GM23338 (cell line): ENCODE results near the gene KAT2B. TPM values are rescaled to one million over a fixed set of nuclear protein-coding genes. Genes with fewer than 3 reads are reported as not detected.

Source experiments
- ATAC-seq: fragments of 200-7000 bp; cut with Tn5 transposase; 3 replicates; pipeline ENCODE4 v1.9.1; 2020
- DNase-seq: peaks from one replicate; pipeline ENCODE4 v3.0.0-alpha.2; 2015; ENCODE audit warnings: low spot score
- H2AFZ ChIP-seq: fragments of 200-600 bp; sonication (generic); 2 replicates; pipeline ENCODE4 v1.8.0; 2016; ENCODE audit warnings: antibody characterized with exemption, mild to moderate bottlenecking, moderate library complexity
- H3F3A ChIP-seq: fragments of 200-600 bp; sonication (generic); replicated peaks from 2 replicates; pipeline ENCODE4 v1.8.0; 2017; ENCODE audit warnings: antibody characterized with exemption, mixed run types, low read depth
- H3K27ac ChIP-seq: fragments of 200-600 bp; sonication (generic); 2 replicates; pipeline ENCODE4 v1.6.1; 2016; ENCODE audit warnings: low read depth
- H3K27me3 ChIP-seq: fragments of 200-600 bp; sonication (generic); 2 replicates; pipeline ENCODE4 v1.8.0; 2016; ENCODE audit warnings: mild to moderate bottlenecking, mixed run types, moderate library complexity; ENCODE audit not compliant: insufficient read depth
- H3K36me3 ChIP-seq: fragments of 200-600 bp; sonication (generic); 2 replicates; pipeline ENCODE4 v1.8.0; 2016; ENCODE audit warnings: mild to moderate bottlenecking; ENCODE audit not compliant: insufficient read depth
- H3K4me1 ChIP-seq: fragments of 200-600 bp; sonication (generic); 2 replicates; pipeline ENCODE4 v1.8.0; 2016; ENCODE audit warnings: mild to moderate bottlenecking, moderate library complexity; ENCODE audit not compliant: insufficient read depth
- H3K4me2 ChIP-seq: fragments of 200-600 bp; sonication (generic); 2 replicates; pipeline ENCODE4 v1.7.1; 2017; ENCODE audit warnings: mixed run types
- H3K4me3 ChIP-seq: fragments of 200-600 bp; sonication (generic); 2 replicates; pipeline ENCODE4 v1.6.1; 2016; ENCODE audit warnings: mixed run types
- H3K79me2 ChIP-seq: fragments of 200-600 bp; sonication (generic); replicated peaks from 2 replicates; pipeline ENCODE4 v1.8.0; 2017; ENCODE audit warnings: mild to moderate bottlenecking; ENCODE audit not compliant: insufficient read depth
- H3K9me2 ChIP-seq: fragments of 200-600 bp; sonication (generic); 2 replicates; pipeline ENCODE4 v1.8.0; 2017; ENCODE audit not compliant: insufficient read depth
- H4K20me1 ChIP-seq: fragments of 200-600 bp; sonication (generic); replicated peaks from 2 replicates; pipeline ENCODE4 v1.8.0; 2017; ENCODE audit warnings: mild to moderate bottlenecking; ENCODE audit not compliant: insufficient read depth
- H3K27ac Mint-ChIP-seq: 2 replicates; pipeline ENCODE4 v1.8.0; 2020; ENCODE audit warnings: inconsistent platforms, mild to moderate bottlenecking, moderate library complexity, mixed read lengths
- H3K27me3 Mint-ChIP-seq: 3 replicates; pipeline ENCODE4 v1.8.0; 2022; ENCODE audit warnings: low read depth, mild to moderate bottlenecking, moderate library complexity, mixed read lengths, inconsistent platforms; ENCODE audit not compliant: insufficient read depth, poor library complexity
- H3K36me3 Mint-ChIP-seq: 3 replicates; pipeline ENCODE4 v1.8.0; 2021; ENCODE audit warnings: low read depth, mild to moderate bottlenecking, inconsistent platforms, moderate library complexity, mixed read lengths
- H3K4me1 Mint-ChIP-seq: 3 replicates; pipeline ENCODE4 v1.8.0; 2020; ENCODE audit warnings: mild to moderate bottlenecking, inconsistent platforms, mixed read lengths
- H3K4me3 Mint-ChIP-seq: 3 replicates; pipeline ENCODE4 v1.8.0; 2021; ENCODE audit warnings: moderate library complexity, mild to moderate bottlenecking, inconsistent platforms, mixed read lengths
- H3K9me3 Mint-ChIP-seq: 3 replicates; pipeline ENCODE4 v1.8.0; 2020; ENCODE audit warnings: moderate library complexity, mild to moderate bottlenecking, inconsistent platforms, mixed read lengths
- CREB1 ChIP-seq: fragments of 250-450 bp; sonication (Bioruptor Pico); IDR thresholded peaks from 2 replicates; pipeline ENCODE4 v1.5.0; 2020; ENCODE audit warnings: low read depth, mild to moderate bottlenecking, moderate library complexity
- CTCF ChIP-seq, 2 experiments: fragments of 200-600 bp in 1 of 2; sonication (generic) in 1 of 2; conservative IDR thresholded peaks; 2 replicates each; pipeline versions ENCODE4 v1.5.1 to v1.6.1; 2016 to 2017; ENCODE audit warnings: antibody characterized with exemption in 2 of 2, low read depth in 2 of 2, mild to moderate bottlenecking in 2 of 2, moderate library complexity in 1 of 2
- EZH2 ChIP-seq: fragments of 200-600 bp; sonication (generic); IDR thresholded peaks from one replicate; pipeline ENCODE4 v1.8.0; 2017; ENCODE audit warnings: antibody characterized with exemption, mild to moderate bottlenecking, low read depth; ENCODE audit not compliant: unreplicated experiment
- ZNF114 ChIP-seq: fragments of 250-450 bp; sonication (Bioruptor Pico); IDR thresholded peaks from 2 replicates; pipeline ENCODE4 v1.5.0; 2020; ENCODE audit warnings: mild to moderate bottlenecking, moderate library complexity
- ZNF331 ChIP-seq: fragments of 250-450 bp; sonication (Bioruptor Pico); IDR thresholded peaks from 2 replicates; pipeline ENCODE4 v1.5.0; 2020; ENCODE audit warnings: low read depth, mild to moderate bottlenecking, moderate library complexity
- polyA plus RNA-seq: library from polyadenylated mRNA; unstranded; fragments of >200 nt; fragmentation: Nextera tagmentation; extraction: Ambion mirVana; gene quantifications from 2 replicates; pipeline ENCODE4 v1.2.1, GENCODE V29; 2016
- total RNA-seq: library from RNA; depleted of rRNA; stranded (reverse); fragments of >200 nt; shearing (Covaris generic); gene quantifications from 2 replicates; pipeline ENCODE4 v1.2.3, GENCODE V29; 2014

KAT2B gene
- total and polyA plus RNA-seq, 2 experiments from 2014 or later: 1.3 to 4.4 TPM

GRCh38 chr3:20101041-20101440 lies 60.8 kb downstream of the KAT2B start:
- Mint-ChIP-seq H3K9me3 (no peaks in the 10 kb centered on the region), H3K27me3 (no peaks in the 10 kb centered on the region), H3K4me3 (no peak overlapping the region), H3K4me1 (no peaks in the 10 kb centered on the region), H3K27ac (no peak overlapping the region; the same call in 1 of the 2 replicates), H3K36me3 (no peaks in the 10 kb centered on the region)
- no peaks in the 10 kb centered on the region for H3K9me2 ChIP-seq
- H3K36me3 ChIP-seq: no peaks in the 10 kb centered on the region
- H3K79me2 ChIP-seq: no peaks in the 10 kb centered on the region
- H3K4me1 ChIP-seq: no peaks in the 10 kb centered on the region
- ATAC-seq: no peak
- no peaks in the 10 kb centered on the region for H3F3A ChIP-seq
- no peaks in the 10 kb centered on the region for H3K27me3 ChIP-seq
- H2AFZ ChIP-seq: no peak overlapping the region
- H4K20me1 ChIP-seq: no peaks in the 10 kb centered on the region
- no peak overlapping the region for H3K27ac ChIP-seq
- no peak overlapping the region for H3K4me2 ChIP-seq
- no peak for TF ChIP-seq EZH2
- DNase-seq: no peak
- H3K4me3 ChIP-seq: no peak overlapping the region

GRCh38 chr3:20103731-20104130 lies 63.5 kb downstream of the KAT2B start:
- H3K9me2 ChIP-seq: no peaks in the 10 kb centered on the region
- Mint-ChIP-seq H3K27me3 (no peaks in the 10 kb centered on the region), H3K27ac (no peak overlapping the region), H3K36me3 (no peaks in the 10 kb centered on the region), H3K4me1 (no peaks in the 10 kb centered on the region), H3K9me3 (no peaks in the 10 kb centered on the region), H3K4me3 (no peak overlapping the region)
- H3K79me2 ChIP-seq: no peaks in the 10 kb centered on the region
- no peaks in the 10 kb centered on the region for H3K4me1 ChIP-seq
- H4K20me1 ChIP-seq: no peaks in the 10 kb centered on the region
- TF ChIP-seq EZH2: no peak
- TF ChIP-seq ZNF331 (CRISPR knock-in tag): no peak
- no peak for TF ChIP-seq CREB1 (CRISPR knock-in tag)
- TF ChIP-seq ZNF114 (CRISPR knock-in tag): no peak
- TF ChIP-seq CTCF (conservative IDR thresholded peaks at IDR 0.05; ENCODE audit: low read depth in 2 of 2): no peak
- H3F3A ChIP-seq: no peaks in the 10 kb centered on the region
- no peak overlapping the region for H3K4me2 ChIP-seq
- H3K27me3 ChIP-seq: no peaks in the 10 kb centered on the region
- H2AFZ ChIP-seq: no peak overlapping the region
- no peak overlapping the region for H3K4me3 ChIP-seq
- ATAC-seq: no peak
- no peak overlapping the region for H3K27ac ChIP-seq
- no peak for DNase-seq
- H3K36me3 ChIP-seq: no peaks in the 10 kb centered on the region

GRCh38 chr3:20104167-20104661 lies 64.0 kb downstream of the KAT2B start:
- H3K79me2 ChIP-seq: no peaks in the 10 kb centered on the region
- ATAC-seq: no peak

More at GRCh38 chr3:20104167-20104661, 64.0 kb downstream of the KAT2B start:
- Histone ChIP-seq H2AFZ (no peak overlapping the region), H3K36me3 (no peaks in the 10 kb centered on the region), H3K27me3 (no peaks in the 10 kb centered on the region), H3K4me2 (no peak overlapping the region), H4K20me1 (no peaks in the 10 kb centered on the region), H3K27ac (no peak overlapping the region), H3F3A (no peaks in the 10 kb centered on the region), H3K4me3 (no peak overlapping the region), H3K9me2 (no peaks in the 10 kb centered on the region), H3K4me1 (no peaks in the 10 kb centered on the region)
- no peak for DNase-seq
- Mint-ChIP-seq H3K36me3 (no peaks in the 10 kb centered on the region), H3K27ac (no peak overlapping the region), H3K4me3 (no peak overlapping the region), H3K9me3 (no peaks in the 10 kb centered on the region), H3K4me1 (no peaks in the 10 kb centered on the region), H3K27me3 (no peaks in the 10 kb centered on the region)
- TF ChIP-seq ZNF331 (CRISPR knock-in tag) (no peak), EZH2 (no peak)
